Measurements from ENCODE around the gene RNF144B.

DNA sequence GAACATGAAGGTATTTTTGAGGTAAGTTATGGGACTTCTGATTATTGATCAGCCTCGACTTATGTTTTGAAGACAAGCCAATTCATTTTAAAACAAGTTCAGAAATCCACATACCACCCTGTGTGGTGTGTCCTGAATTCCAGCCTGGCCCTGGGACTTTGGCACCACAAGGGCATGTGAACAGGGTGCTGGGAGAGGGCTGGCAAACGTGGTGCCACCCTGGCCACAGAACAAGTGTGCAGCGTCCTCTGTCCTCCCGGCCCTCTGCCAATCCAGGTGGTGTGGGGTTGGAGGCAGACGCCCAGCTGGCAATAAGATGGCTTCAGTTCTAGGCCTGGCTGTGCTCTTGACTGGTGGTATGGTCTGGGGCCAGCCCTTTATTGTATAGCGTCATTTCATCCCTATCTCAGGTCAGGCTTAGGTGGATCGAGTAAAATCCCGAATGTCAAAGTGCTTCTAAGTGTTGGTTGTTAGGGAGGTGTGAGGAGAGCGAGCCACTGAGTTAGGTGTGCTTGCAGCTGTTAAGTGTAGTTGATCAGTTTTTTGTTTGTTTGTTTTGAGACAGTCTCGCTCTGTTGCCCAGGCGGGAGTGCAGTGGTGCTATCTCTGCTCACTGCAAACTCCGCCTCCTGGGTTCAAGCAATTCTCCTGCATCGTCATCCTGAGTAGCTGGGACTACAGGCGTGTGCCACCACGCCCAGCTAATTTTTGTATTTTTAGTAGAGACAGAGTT is 84.2 kb downstream of the RNF144B start:
- TF ChIP-seq, protein P1, sequence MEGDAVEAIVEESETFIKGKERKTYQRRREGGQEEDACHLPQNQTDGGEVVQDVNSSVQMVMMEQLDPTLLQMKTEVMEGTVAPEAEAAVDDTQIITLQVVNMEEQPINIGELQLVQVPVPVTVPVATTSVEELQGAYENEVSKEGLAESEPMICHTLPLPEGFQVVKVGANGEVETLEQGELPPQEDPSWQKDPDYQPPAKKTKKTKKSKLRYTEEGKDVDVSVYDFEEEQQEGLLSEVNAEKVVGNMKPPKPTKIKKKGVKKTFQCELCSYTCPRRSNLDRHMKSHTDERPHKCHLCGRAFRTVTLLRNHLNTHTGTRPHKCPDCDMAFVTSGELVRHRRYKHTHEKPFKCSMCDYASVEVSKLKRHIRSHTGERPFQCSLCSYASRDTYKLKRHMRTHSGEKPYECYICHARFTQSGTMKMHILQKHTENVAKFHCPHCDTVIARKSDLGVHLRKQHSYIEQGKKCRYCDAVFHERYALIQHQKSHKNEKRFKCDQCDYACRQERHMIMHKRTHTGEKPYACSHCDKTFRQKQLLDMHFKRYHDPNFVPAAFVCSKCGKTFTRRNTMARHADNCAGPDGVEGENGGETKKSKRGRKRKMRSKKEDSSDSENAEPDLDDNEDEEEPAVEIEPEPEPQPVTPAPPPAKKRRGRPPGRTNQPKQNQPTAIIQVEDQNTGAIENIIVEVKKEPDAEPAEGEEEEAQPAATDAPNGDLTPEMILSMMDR (IDR thresholded peaks at IDR 0.05) = no peak
- no peak for TF ChIP-seq POLR2A (IDR thresholded peaks at IDR 0.05)
